ENCODE measurements around the gene TNFAIP1.
"Not testable (repeated sequence)": the region's sequence is repeated elsewhere in the genome, so short reads cannot be mapped to it uniquely, and the experiment has no call there.

Gene TNFAIP1

GRCh38 chr17:28325211-28325610, 10.3 kb upstream of the TNFAIP1 start:
- DNase-seq, result no peak

GRCh38 chr17:28326114-28326513, 9.4 kb upstream of the TNFAIP1 start:
- DNase-seq, result no peak

GRCh38 chr17:28327031-28327607, 8.4 kb upstream of the TNFAIP1 start:
- no peak for DNase-seq

GRCh38 chr17:28327709-28328108, 7.9 kb upstream of the TNFAIP1 start:
- DNase-seq, result no peak

- no peak for DNase-seq
Observed at GRCh38 chr17:28328325-28328724, 7.2 kb upstream of the TNFAIP1 start.

GRCh38 chr17:28330671-28331070, 4.9 kb upstream of the TNFAIP1 start:
- DNase-seq, result no peak

- no peak for DNase-seq
Observed at GRCh38 chr17:28331891-28332420, 3.6 kb upstream of the TNFAIP1 start.

- DNase-seq, result no peak
Observed at GRCh38 chr17:28333083-28333746, 2.3 kb upstream of the TNFAIP1 start.

GRCh38 chr17:28334171-28334570, 1.4 kb upstream of the TNFAIP1 start:
- no peak for DNase-seq

- DNase-seq, result no peak
Observed at GRCh38 chr17:28334666-28335200, 828 bp upstream of the TNFAIP1 start.

GRCh38 chr17:28335959-28336871, 654 bp downstream of the TNFAIP1 start:
- peak; percentile 7 for DNase-seq

- no peak for DNase-seq
Observed at GRCh38 chr17:28338056-28338768, 2.7 kb downstream of the TNFAIP1 start.

- DNase-seq, result not testable (repeated sequence)
Observed at GRCh38 chr17:28338769-28339212, 3.2 kb downstream of the TNFAIP1 start.

- DNase-seq, result no peak
Observed at GRCh38 chr17:28339431-28339830, 3.9 kb downstream of the TNFAIP1 start.

- DNase-seq, result no peak
Observed at GRCh38 chr17:28340374-28340773, 4.8 kb downstream of the TNFAIP1 start.

GRCh38 chr17:28341516-28341915, 6.0 kb downstream of the TNFAIP1 start:
- no peak for DNase-seq

GRCh38 chr17:28342313-28342712, 6.8 kb downstream of the TNFAIP1 start:
- DNase-seq, result no peak

- DNase-seq, result no peak
Observed at GRCh38 chr17:28343491-28343932, 8.0 kb downstream of the TNFAIP1 start.

GRCh38 chr17:28344011-28344410, 8.4 kb downstream of the TNFAIP1 start:
- DNase-seq, result no peak

- no peak for DNase-seq
Observed at GRCh38 chr17:28344435-28344901, 8.9 kb downstream of the TNFAIP1 start.

- no peak for DNase-seq
Observed at GRCh38 chr17:28345419-28346198, 10.0 kb downstream of the TNFAIP1 start.

- DNase-seq, result no peak
Observed at GRCh38 chr17:28346199-28346580, 10.6 kb downstream of the TNFAIP1 start.
